ENCODE data around the gene CARD10.
A peak's percentile ranks its signal among the peaks of the same experiment; 100 is the strongest.
"Not testable (repeated sequence)": the region's sequence is repeated elsewhere in the genome, so short reads cannot be mapped to it uniquely, and the experiment has no call there.

CARD10 gene

GRCh38 chr22:37485395-37486223, 33.6 kb downstream of the CARD10 start:
- no peak for DNase-seq (ENCODE audit: low spot score)

DNA sequence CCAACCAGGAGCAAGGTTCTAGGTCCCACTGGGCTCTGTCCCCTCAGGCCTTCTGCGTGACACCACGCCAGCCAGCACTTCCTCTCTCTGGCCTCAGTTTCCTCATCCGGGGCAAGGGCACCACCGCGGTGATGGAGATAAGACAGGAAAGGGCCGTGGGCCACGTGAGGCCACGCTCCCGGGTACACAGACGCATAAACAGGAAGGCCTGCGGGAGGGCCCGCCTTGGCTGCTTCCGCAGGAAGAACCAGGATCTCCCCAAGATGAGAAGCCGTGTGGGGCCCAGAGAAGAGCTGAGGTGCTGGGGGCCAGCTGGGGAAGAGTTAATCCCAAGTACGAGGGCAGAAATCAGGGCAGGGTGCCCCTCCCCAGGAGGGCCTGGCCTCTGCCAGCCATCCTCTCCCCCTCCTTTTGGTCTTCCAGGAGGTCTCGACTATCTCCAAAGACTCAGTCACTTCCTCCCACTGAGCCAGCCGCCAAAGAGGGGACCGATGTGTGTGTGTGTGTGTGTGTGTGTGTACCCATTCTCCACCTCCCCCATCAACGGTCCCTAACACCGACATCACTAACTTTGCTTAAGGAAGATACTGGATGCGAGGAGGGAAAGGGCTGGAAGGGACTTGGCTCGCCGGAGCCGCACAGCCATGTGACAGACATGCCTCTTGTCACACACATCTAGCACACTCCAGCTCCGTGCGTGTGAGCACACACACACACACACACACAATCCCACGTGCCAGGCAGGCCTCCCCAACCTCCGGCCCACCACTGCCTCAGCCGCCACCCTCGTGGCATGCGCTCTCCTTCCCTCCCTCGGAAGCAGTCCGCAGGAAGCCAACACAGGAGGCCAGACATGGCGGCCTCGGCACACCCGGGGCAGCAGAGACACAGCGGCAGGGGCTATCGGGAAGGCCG, 34.5 kb downstream of the CARD10 start:
- DNase-seq (ENCODE audit: low spot score) = no peak

DNA sequence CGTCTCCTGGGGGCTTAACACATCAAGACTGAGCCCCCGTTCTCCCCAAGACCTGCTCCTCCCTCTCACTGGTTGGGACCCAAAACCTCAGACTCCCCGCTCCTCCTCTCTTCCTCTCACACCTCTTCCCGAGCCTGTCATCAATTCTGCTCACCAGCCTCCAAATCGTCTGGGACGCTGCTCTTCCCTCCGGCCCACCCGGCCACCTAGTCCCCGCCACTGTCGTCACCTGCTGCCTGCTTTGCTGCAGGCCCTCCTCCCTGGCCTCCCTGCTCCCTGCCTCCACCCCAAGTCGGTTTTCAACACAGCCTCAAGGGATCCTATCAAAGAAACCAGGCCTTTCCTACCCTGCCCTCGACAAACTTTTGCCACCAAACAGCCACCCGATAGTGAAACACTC, 36.2 kb downstream of the CARD10 start:
- no peak for DNase-seq (ENCODE audit: low spot score)

DNA sequence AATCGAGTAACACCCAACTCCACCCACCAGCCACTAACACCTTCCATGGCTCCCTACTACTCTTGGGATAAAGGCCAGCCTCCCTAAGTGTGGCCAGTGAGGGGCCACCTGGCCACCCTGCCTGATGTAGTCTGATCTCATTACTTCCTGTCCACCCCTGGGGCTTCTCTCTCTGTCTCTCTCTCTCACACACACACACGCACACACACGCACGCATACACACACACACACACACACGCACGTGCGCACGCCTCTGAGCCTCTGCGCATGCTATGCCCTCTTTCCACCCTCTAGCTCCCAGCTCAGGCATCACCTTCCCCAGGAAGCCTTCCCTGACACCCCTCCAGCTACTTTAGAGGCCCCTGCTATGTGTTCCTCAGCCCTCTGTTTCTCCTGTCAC, 37.0 kb downstream of the CARD10 start:
- no peak for DNase-seq (ENCODE audit: low spot score)

DNA sequence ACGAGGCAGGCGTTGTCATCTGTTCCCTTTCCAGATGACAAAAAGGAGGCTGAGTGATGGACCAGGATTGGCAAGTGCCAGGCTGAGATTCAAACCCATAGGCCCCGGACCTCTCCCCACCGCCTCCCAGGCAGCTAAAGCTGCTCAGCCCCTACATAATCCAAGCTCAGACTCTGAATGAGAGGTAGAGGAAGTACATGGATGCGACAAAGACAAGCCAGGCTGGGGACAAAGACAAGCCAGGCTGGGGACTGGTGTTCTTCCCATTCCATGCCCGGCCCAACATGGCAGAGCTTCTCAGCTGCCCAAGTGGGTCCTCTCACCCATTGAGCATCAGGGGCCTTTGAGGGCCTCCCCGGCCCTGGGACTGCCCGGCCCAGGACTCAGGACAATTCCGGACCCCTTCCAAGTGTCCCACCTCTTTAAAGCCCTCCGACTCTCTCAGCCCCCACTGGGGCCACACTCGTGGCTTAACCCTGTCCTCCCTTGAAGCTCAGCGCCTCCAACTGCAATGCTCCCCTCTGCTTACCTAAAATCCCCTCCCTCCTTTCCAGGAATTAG, 37.8 kb downstream of the CARD10 start:
- DNase-seq (ENCODE audit: low spot score) = no peak

GRCh38 chr22:37480387-37481346, 38.5 kb downstream of the CARD10 start:
- no peak for DNase-seq (ENCODE audit: low spot score)

GRCh38 chr22:37479196-37479595, 40.0 kb downstream of the CARD10 start:
- DNase-seq (ENCODE audit: low spot score) = no peak

GRCh38 chr22:37476389-37477329, 42.6 kb downstream of the CARD10 start:
- no peak for DNase-seq (ENCODE audit: low spot score)

GRCh38 chr22:37474447-37475090, 44.6 kb downstream of the CARD10 start:
- DNase-seq (ENCODE audit: low spot score) = no peak

DNA sequence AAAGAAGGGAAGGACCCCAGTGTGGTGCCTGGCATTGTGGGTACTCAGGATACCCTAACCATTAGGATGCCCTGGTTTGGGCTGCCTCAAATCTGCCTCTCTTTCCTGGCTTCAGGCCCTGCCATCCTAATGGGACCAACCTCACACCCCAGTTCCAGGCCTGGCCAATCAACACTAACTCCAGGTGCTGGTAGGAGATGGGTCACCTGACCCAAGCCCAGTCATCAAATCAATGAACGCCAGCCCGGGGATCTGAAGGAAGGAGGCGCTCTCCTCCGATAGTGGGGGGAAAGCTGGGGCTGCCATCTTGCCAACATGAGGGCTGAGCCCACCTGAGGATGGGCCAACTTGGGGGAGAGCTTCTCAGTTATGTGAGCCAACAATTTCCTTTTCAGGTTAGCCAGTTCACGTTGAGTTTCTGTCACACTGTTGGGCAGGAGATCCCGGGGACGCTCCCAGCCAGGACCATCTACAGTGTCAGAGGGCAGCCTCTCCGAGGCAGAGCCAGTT, 45.7 kb downstream of the CARD10 start:
- no peak for DNase-seq (ENCODE audit: low spot score)

DNA sequence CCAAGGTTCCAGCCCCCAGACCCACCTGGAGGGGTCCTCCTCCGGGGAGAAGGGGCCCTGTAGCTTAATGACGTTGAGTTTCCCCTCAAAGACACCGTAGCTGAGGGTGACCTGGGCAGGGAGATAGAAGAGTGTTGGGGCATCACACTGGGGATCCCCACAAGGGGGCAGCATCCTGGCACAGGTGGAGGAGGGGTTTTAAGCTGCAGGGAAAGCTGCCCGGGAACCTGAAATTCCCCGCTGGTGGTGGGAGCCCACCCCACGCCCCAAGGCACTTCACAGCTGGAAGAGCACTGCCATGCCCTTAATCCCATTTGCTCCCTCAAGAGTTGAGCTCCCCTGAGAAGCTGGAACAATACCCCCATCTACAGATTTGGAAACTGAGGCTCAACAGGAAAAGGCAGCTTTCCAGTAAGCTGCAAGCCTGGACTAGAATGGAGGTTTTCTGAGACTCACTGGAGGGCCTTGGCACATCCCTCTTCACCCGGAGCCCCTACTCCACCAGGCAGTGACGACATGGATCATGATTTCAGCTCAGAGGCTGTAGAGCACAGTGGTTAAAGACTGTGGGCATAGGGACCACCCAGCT, 46.7 kb downstream of the CARD10 start:
- DNase-seq (ENCODE audit: low spot score) = peak; percentile 62

GRCh38 chr22:37471727-37472417, 47.3 kb downstream of the CARD10 start:
- DNase-seq (ENCODE audit: low spot score) = no peak

- DNase-seq (ENCODE audit: low spot score) = peak; percentile 53
Observed at GRCh38 chr22:37470087-37470445, 49.1 kb downstream of the CARD10 start.

- DNase-seq (ENCODE audit: low spot score) = no peak
Observed at GRCh38 chr22:37469416-37470086, 49.7 kb downstream of the CARD10 start.

- DNase-seq (ENCODE audit: low spot score) = not testable (repeated sequence)
Observed at GRCh38 chr22:37468201-37468695, 51.0 kb downstream of the CARD10 start.

DNA sequence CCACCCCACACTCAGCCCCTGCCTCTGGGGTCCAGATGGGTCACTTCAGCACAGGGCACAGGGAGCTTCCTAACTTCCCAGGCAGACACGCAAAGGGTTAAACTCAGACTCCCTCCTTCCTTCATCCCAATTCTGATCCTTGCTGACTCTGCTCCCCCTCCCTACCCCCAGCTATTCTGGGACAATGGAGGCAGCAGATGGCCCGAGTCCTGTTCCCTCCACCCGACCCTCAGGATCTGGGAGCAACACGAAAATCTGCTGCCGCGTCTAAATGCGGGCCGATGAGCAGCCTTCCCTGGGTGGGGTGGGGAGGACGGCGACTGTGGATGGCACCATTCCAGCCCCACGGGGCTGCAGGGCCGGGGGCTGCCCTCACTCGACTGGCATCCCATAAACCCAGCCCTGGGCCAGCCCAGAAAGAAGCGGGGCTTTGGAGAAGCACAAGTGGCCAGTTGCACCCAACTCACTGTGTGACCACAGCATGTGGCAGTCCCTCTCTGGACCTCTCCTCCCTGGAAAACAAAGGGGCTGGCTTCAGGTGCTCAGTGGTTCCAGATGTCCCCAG, 51.7 kb downstream of the CARD10 start:
- no peak for DNase-seq (ENCODE audit: low spot score)

GRCh38 chr22:37464181-37464580, 55.0 kb downstream of the CARD10 start:
- no peak for DNase-seq (ENCODE audit: low spot score)

DNA sequence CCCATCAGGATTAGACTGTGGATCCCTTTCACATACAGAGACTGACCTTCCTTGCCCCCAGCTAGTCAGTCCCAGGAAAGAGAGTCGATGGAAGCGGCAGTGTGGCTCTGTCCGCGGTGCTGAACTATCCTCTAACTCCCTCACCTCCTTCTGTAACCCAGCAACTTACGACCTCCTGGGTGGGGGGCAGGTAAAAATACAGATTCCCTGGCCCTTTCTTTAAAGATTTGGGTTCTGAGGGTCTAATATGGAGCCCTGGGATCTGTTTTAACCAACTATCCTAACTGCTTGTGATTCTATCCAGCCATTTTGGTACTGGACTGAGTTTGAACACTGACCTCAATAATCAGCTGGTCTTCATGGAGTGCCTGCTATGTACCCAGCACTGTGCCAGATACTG, 56.2 kb downstream of the CARD10 start:
- peak; percentile 56 for DNase-seq (ENCODE audit: low spot score)

Data from GM03348 (cell line).